GM12892 (cell line): ENCODE results near the gene CNGB1.

ENCODE experiments used
- POLR2A ChIP-seq: IDR thresholded peaks from 2 replicates; pipeline ENCODE4 v1.6.1; 2011; ENCODE audit warnings: low read depth, low read length, control low read depth
- POLR2AphosphoS5 ChIP-seq: IDR thresholded peaks from 2 replicates; pipeline ENCODE4 v1.6.1; 2011; ENCODE audit warnings: low read depth, low read length, control low read depth
- TAF1 ChIP-seq: IDR thresholded peaks from 2 replicates; pipeline ENCODE4 v1.6.1; 2011; ENCODE audit warnings: low read depth, mild to moderate bottlenecking, control low read depth, low read length, borderline replicate concordance

DNA sequence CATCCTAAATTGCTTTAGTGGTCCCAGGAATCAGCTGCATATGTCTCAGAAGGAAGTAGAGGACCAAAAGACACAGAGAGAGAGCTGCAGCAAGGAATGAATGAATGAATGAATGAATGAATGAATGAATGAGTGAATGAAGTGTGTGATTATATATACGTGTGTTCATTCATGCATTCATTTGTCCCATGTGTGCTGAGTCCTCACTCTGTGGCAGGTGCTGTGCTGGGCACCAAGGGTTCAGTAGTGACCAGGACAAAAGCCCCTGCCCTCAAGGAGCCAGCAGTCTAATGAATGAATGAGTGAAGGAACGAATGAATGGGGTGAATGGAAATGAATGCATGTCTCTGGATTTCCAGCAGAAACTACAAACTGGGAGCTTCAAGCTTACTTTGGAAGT, 9.4 kb downstream of the CNGB1 start:
- no peak for TF ChIP-seq POLR2A
- no peak for TF ChIP-seq TAF1
- TF ChIP-seq POLR2AphosphoS5 = no peak
